Kasumi-1 (cell line): ENCODE data around the gene SLU7.

Experiments used
- DNase-seq, 2 experiments: peaks; one replicate each; lab custom pipeline; 2025; lab: John Stamatoyannopoulos, UW

SLU7 gene

DNA sequence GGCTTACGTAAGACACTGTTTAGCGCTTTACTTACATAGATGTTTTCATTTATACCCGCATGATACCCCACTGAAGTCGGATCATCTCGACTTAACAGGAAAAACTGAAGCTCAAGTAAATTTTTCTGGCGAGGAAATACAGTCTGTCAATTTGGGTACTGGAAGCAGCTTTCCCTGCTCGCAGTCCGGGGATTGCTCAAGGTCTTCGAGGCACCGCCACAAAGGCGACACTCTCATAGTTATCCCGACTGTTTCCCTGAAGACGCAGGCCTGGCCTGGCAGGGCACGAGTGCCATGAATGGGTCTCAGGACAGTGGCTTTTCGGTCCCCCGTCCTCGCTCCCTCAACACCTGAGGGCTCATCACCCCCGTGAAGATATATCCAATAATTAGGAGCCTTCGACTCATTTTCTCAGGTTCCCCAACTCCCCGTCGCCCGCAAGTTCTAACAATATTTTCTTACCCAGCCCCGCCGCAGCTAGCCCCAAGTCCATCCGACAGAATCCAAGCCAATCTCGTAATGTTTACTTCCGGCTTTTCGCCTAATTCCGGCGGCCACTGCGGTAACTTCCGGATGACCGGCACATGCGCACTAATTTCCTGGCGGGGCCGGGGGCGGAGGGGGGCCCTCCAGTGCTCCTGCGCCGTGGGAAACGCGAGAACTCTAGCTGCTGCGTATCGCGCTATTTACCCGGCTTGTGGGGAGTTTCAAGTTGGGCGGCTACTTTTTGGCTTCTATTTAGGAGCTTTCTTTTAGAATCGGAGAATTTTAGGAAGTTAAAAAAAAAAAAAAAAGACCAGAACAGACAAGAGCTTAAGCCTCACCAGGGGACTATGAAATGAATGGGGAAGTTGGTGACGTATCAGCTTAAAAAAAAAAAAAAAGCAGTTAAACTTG lies at the start of gene SLU7:
Gene SLU7 (minus strand): TSS at position 521 of the 897 bp plus-strand sequence. CDS start 3,787 bp downstream, outside the sequence.
- peak; percentile 93 to 94 for DNase-seq

DNA sequence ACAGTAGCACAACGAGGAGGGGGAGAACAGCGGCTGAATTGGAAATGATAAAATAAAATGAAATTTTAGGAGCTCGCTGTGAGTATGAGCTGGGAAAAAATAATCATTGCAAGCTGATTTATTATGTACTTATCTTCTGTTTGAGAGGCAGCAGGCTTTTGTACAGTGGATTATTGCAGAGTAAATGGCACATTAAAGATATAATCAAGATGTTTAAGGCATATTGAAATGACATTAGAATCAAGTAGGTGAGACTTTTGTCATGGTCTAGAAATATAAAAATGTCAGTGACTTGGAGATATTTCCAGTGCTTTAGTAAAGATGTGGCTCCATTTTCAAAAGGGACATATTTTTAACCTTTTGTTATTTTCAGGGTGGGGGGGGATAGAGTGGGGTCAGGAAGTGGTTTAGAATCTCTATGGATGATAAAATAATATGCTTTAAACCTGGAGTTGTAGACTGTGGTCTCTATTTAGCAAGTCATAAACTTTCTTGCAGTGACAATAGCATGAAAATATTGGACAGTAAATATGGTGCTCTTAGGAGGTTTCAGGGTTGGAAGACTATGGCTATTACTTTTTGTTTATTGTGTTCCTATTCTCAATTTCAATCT lies 49.6 kb upstream of the SLU7 start:
- DNase-seq: peak in 1 of 2 experiments; percentile 49

DNA sequence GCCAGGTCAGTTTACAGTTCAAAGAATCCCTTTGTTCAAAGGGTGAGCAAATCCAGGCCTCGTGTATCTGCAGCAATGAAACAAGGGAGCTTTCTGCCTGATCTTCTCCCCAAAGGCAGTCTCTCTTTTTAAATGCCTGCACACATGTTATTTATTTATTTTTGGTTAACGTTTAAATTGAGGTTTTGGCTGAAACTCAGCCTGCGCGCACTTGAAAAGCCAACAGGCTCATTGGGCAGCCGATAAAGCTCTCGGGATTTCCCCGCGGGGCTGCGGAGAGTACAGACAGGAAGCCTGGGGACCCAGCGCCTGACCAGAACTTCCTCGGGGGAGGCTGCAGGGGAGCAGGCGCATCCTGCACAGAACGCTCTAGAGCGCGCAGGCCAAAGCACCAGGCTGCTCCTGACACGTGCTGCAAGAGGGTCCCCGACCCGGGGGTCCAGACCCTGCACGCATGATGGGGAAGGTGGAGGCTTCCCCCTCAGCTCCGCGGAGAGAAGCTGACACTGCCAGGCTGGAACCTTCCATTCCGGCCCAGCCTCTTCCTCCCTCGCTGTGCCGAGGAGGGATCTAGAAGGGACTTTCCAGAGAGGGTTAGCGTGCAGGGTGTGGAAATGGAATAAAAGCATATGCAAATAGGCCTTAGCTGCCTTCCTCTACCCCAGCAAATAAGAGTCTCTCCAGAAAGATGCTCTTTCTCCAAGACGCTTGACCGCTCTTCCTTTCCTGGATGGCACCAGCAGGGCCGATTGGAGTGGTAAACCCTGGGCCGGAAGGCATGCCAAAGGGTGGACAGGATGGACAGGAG lies 48.9 kb upstream of the SLU7 start:
- peak; percentile 92 to 97 for DNase-seq

DNA sequence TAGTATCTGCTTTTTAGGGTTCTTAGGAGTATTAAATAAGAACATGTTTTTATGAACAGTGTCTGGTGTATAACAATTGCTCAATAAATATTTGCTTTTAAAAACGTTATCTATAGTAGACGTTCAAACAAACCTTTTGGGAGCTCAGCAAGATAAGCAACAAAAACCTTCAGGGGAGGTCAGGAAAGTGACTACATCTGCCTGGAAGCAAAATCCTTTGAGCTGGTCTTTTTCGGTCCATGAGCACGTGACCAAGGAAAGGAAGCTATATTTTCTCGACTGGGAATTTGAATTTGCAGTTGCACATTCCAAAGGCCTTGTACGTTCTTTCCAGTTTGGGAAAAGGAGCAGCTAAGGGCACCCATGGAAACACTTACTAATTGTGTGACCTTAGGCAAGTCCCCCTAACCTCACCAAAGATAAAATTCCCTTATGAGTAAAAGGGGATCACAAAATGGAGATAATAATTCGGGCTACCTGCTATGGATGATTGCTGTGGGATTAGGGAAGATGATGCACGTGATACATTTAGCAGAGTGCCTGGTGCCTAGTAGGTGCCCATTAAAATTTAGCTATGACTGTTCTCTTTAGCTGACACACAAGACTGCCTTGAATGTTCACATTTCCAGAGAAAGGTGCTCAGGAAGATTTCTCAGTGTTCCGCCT lies 48.1 kb upstream of the SLU7 start:
- peak in 1 of 2 experiments; percentile 38 for DNase-seq

DNA sequence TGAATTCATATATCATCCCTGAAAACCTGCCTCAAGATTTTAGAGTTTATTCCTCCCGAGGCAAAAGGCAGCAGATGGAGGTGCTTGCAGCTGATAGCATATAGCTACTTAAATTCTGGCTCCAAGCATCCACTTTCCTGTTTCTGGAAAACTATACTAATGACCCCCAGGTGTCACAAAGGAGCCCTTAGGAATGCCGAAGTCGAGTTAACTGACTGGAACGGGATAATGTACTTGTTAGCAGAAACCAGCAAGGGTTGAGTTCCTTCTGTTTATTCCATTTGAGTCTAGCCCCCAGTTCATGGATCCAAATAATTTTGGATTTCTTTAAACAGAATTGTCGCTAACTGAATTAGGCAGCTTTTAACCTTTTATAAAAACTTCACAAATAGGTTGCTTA lies 47.2 kb upstream of the SLU7 start:
- no peak for DNase-seq

DNA sequence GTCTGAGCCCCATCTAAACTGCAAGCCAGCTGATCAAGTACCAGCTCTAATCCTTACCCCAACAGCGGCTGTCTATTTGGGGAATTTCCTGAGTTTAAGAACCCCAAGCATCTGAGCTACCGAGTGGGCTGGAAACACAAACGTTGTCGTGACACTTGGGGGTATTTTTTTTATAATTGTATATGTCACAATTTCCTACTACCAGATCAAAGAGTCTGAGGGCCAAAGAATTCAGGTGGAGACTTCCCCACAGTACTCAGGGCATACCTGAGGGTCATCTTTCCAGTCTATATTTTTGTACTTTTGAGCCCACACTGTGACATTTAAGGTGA lies 45.6 kb upstream of the SLU7 start:
- DNase-seq: no peak

DNA sequence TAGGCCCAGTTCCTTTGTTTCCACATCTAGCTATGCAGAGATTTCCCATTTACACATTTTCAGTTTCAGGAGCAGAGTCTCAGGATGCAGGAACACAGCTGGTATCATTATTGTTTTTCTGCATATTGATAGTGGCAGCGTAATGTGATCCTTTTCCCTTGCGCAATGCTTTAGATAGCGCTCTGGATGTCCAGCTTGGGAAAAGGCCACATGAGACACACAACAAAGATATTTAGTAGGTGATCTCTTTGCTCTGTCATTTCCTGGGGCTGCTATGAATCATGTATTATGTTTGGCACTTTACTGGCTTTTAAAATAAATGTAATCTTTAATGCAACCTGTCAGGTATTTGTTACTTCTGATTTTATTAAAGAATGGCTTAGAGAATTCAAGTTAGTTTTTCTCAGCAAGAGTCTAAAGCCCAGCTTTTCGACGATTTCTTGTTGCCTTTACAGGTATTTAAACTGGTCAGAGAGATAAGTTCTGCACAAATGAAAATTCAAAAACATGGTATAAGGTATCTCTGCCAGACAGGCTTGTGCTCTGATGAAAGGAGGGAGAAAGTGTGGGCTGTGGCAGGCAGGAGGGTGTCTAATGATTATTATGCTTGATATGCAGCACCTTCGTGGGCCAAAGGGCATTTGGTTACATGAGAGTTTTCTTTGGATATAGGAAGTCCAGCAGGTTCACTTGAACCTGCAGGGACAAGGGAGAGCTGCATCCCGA lies 45.0 kb upstream of the SLU7 start:
- no peak for DNase-seq

DNA sequence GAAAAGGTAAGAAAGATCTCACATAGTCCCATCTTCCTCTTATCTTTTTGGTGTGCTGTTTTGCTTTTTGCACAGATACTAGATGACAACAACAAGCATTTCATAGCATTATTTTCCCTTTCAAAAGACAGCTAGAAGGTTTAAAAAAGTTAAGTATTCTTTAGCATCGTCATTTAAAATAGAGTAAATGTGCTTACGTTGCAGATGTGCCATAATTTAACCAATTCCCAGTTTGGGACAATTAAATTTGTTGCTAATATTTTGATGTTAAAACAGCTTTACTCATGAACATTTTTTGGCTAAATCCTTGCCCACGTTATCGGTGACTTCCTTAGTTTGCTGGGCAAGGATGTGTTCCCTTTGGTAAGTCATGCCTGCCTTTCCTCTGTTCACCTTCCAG lies 44.3 kb upstream of the SLU7 start:
- DNase-seq: no peak

DNA sequence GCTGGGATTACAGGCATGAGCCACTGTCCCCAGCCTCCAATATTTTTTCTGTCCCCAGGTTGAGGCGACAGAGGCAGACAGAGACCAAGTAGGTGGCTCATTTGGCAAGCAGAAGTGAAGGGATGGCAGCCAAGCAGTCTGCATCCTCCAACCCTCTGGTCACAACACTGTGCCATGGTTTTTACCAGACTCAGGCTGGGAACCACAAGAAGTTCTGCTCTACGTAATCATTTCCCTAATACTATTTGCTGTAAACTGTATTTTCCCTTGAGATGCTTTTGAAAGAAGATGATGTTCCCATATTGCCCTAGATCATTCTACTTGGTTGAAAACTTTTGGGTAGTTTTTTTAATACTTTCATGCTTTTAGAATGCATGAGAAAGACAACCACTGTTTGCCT lies 43.3 kb upstream of the SLU7 start:
- DNase-seq: no peak

DNA sequence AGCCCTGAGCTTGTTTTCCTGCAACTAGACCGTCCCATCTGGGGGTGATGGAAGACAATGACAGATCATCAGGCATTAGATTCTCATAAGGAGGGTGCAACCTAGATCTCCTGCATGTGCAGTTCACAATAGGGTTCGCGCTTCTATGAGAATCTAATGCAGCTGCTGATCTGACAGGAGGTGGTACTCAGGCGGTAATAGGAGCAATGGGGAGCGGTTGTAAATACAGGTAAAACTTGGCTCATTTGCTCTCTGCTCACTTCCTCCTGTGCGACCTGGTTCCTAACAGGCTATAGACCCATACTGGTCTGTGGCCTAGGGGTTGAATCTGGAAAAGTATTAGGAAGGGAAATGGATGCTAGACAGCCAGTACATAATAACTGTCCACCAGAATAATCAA lies 42.5 kb upstream of the SLU7 start:
- no peak for DNase-seq

DNA sequence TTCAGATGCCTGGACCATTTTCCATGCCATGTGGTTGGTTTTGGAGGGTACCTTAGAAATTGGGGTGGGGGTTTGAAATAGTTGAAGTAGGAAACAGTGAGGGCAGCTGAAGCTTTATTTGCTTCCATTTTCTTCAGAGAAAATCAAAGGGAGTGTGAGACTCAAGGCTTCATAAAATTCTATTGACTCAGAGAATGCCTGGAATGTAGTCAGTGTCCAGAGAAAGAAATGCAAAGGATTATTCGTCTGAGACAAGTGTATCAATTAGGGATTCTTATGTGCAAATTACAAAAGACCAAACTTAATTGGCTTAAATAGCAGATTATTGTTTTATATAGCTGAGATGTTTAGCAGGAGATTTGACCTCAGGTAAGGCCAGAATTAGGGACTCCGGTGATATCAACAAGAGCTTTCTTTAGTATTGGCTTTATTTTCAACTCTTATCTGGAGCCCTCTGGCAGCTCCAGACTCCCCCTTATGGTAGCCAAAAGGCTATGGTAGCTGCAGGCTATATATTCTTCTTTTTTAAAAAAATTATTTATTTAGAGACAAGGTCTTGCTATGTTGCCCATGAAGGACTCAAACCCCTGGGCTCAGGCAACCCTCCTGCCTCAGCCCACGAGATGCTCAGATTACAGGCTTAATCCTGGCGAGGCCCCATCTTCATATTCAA lies 41.6 kb upstream of the SLU7 start:
- peak; percentile 24 to 39 for DNase-seq

DNA sequence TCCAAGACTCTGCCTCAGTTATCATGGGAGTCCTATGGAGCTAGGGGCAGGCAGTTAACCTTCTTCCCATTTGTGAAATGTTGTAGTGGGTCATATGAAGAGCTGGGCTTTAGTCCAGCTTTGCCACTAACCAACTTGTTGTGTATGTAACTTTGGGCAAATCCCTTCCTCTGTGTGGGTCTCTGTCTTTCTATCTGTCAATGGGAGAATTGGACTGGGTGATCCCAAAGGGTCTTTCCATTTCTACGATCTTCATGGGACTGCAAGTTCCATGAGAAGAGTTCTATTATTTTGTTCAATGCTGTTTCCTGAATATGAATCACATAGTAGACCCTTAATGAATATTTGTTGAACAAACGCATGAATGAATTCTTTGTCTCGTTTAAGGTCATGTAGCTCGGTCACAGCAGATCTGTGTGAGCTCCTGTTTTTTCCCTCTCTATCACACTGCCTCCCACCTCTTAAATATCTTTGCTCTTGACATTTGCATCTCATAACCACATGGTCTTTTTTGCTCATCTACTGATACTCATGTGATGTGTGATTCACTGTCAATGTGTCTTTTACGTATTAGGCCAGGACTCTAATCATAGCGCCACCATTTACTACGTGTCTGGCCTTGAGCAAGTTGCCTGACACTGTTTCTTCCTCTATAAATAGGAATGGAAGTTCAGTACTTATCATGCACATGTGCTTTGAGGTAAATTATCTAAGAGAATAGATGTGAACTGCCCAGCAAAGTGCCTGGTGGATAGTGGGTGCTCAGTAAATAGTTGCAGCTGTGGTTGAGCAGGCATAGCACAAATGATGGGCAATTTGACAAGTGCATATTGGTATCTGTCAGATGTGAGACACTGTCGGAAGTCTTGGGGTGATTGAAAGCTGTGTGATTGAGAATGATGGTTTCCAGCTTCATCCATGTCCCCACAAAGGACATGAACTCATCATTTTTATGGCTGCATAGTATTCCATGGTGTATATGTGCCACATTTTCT lies 40.2 kb upstream of the SLU7 start:
- no peak for DNase-seq

DNA sequence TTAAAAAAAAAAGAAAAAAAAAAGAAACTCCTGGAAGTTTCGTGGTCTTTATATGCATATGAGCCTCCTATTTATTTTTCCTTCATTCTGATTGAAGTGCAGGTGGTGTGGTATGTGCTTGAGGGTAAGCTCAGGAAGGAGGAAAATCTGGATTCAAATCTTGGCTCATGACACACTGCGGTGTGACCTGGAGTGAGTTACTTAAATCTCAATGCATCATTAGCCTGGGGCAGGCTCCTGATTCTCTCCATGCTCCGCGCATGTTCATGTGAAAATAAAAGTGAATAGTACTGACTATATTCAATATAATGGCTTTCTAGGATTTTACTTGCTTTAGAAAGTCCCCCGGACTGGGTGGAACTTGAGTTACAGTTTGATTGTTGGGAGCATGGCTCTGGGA lies 38.4 kb upstream of the SLU7 start:
- DNase-seq: no peak

DNA sequence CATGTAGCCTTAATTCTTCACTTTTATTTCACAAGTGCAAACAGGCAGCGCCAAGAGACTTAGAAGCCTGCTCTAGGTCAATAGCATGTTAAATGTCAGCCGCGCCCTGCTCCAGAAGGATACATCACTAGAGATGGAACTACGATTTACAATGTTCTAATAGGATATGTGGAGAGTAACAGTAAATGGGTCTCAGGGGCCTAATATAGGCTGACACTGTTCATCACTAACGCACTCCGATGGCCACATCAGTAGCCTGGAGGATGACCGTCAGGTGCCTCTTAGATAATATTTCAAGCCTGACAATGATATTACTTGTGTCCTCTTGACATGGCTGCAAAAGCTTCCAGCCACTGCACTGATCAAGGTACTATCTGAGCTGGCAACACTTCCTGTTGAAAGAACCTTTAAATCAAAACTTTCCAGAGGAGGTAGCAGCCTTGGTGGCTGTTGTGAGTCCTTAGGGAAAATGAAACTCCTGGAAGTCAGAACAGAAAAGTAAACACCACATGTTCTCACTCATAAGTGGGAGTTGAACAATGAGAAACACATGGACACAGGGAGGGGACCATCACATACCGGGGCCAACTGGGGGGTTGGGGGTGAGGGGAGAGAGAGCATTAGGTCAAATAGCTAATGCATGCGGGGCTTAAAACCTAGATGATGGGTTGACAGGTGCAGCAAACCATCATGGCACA lies 37.7 kb upstream of the SLU7 start:
- DNase-seq: no peak

DNA sequence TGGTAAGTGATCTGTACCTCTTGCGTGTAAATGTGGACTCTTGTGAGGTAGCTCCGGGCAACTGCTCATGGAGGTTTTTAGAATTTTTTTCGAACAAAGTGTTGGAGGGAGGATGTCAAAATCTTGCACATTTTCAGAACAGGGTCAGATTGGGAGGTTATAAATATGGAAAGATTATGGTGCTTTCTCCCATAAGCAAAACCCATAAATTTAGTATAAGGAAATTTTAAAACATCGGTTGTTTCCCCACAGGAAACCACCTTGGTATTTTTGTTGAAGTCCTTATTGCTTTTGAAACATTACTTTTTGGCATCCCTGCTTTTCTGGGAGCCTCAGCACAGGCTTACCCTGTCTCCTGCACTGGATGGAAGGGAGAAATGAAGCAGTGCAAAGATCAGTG lies 36.7 kb upstream of the SLU7 start:
- DNase-seq: no peak

DNA sequence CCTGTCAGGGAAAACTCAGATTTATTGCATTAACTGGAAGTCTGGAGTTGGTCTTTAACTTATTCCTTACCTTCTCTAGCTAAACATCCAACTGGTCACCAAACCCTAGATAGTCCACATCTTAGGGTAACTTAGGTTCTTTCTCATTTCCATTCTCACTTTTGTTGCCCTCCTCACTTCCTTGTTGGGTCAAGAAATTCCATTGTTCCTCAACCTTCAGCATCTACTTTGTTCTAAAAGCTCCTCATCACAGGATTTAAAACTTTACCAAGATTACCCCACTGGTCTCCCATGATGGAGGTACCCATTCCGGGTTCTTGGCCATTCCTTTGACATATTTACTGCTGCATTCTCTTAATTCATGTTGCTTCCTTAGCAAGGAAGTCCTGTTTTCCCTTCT lies 34.9 kb upstream of the SLU7 start:
- DNase-seq: no peak

DNA sequence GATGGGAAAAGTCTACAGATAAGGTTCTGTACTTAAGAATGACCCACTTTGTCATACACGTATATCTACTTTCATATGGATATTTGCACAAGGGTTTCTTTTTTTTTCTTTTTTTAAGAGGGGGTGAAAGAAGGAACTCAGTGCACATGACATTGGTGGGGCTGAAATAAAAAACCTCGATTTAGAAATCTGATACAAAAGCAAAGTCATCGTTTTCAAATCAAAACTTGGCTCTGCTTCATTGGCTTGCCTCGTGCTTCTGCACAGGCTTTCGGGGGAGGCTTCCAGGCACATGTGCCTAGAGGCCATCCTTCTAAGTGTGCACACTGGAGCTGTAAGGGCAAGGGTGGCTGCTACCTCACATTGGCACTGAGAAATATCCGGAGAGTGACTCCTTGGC lies 33.9 kb upstream of the SLU7 start:
- DNase-seq: no peak

DNA sequence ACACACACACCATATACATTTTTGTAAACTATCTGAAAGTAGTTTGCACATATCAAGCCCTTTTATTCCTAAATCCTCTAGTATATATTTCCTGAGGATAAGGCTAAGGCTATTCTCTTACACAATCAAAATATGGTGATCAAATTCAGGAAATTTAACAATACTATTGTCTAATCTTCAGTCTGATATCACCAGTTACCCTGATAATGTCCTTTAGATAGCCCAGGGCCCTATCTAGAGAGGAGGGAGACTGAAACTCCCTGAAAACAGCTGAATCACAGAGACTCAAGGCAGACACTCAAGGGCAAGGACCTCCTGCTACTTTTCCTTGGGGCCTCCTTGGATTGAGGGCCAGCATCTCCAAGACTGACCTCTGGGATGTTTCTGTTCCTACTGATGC lies 33.2 kb upstream of the SLU7 start:
- no peak for DNase-seq

DNA sequence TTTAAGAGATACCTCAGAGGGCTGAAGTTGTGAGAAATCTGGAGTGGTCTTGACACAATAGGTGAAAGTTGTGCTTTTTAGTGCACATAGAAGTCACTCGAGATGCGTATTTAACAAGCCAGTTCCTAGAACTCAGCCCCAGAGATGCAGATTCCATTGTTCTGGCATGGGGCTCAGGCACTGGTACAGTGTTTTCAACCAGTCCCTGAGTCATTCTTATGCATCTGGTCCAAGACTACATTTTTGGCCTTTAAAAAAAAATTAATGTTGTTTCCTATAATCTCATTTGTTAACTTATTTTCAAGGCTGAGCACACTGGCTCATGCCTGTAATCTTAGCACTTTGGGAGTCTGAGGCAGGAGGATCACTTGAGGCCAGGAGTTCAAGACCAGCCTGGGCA lies 32.4 kb upstream of the SLU7 start:
- DNase-seq: no peak
